GM18867 (cell line): ENCODE results near the gene CXorf38.

Experiments used
- ATAC-seq: cut with Tn5 transposase; IDR thresholded peaks from one replicate; pipeline ENCODE4 v1.9.1; 2021; ENCODE audit warnings: mild to moderate bottlenecking, moderate library complexity; ENCODE audit not compliant: unreplicated experiment

CXorf38 gene, protein sequence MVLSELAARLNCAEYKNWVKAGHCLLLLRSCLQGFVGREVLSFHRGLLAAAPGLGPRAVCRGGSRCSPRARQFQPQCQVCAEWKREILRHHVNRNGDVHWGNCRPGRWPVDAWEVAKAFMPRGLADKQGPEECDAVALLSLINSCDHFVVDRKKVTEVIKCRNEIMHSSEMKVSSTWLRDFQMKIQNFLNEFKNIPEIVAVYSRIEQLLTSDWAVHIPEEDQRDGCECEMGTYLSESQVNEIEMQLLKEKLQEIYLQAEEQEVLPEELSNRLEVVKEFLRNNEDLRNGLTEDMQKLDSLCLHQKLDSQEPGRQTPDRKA

DNA sequence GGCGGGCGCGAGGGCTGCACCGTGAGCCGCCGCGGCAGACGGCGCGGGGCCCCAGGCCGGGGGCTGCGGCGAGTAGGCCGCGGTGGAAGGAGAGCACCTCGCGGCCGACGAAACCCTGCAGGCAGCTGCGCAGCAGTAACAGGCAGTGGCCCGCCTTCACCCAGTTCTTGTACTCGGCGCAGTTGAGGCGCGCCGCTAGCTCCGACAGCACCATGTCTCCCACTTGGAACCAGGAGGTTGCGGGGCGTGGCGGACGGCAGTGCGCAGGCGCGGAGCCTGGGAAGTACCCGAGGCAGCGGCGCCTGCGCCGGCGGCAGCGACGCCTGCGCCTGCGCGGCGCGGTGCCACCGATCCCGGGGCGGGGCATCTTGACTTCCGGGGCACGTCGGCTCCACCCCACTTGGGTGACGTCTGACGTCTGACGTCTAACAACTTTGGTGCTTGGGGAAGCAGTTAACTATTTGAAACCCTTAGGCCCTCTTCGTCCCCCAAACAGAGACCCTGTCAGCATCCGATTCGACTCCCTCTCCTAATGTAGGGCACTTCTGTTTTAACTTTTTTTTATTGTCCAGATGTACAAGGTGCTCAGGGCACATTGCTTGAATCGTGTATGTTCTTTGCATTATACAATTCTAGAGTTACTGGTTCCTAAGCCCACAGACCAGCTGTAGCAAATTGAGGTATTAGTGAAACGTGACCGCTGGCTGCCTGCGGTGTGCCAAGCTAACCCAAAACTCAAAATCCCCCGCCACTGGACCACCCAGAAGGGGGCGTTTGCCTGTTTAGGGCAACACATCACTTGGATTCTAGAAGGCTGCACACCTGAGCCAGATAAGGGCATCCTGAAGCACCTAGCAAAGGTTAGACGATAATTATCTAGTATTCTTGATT, at the start of gene CXorf38:
TSS of gene CXorf38 (minus strand) at position 255 of the 891 bp plus-strand sequence. CDS start at position 214, 41 bp downstream.
- ATAC-seq: peak; percentile 79

DNA sequence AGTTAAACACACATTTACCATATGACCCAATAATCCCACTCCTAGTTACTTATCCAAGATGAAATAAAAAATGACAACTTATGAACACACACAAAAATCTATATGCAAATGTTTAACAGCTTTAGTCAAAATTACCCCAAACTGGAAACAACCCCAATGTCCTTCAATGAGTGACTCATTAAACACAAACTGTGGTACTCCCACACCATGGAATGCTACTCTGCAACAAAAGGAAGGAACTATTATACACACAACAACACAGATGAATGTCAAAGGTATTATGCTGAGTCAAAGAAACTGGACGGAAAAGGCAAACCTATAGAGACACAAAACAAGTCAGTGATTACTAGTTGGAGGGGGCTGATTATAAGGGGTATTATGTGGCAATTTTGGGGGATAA, 47.4 kb upstream of the CXorf38 start:
- ATAC-seq: no peak

DNA sequence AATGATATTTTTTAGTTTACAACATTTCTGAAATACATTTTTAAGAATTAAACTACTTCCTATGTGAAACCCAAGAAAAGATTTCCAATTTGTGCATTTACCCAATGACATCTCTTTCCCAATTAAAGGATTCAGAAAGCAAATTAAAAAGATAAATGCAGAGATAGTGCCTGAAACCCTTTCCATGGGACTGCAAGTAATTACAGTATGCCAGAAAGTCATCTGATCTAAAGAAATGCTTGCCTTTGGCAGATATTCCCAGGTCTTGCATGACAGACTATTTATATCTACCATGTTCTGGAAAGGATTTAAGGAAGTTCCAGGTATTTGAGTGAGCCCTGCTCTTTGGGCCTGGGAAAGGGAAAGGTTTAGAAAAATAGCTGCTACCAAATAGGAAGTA, 41.6 kb upstream of the CXorf38 start:
- ATAC-seq: no peak

DNA sequence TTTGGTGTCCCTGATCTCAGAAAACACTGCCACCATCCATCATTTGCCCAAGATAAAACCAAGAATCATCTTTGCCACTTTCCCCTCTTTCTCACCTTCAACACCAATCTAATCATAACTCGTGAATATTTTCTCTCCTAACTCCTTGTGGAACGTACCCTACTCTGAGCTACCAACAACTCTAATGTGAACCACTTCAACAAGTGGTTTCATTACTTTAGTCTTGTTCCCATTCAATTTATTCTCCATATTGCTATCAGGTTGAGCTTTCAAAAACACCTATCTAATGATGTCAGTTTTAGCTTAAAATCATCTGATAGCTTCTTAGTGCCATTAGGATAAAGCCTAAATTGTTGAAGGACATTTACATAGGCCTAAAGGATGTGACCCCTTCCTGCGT, 39.8 kb upstream of the CXorf38 start:
- no peak for ATAC-seq

DNA sequence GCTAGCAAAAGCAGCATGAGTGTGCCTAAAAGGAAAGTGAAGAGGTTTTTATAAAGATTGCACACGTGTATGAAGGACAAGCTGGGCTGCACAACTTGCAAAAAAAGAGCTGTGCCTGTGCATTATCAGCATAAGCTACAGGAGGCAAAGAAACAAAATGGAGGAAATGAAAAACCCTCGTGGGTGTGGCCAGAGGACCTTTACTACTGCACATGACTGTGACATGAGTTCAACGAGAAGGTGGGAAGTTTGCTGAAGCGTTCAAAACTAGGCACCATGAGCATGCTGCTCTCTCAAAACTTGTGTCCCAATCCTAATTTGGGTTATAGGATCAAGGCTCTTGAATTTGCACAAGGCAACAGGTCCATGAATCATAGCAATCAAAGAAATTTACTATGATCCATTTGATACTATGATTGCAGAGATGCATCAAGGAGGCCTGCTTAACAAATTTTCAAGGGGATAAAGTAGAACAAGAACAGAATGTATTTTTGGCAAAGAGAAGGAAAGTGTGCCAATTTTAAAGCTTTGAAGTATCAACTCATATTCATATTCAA, 38.1 kb upstream of the CXorf38 start:
- no peak for ATAC-seq

DNA sequence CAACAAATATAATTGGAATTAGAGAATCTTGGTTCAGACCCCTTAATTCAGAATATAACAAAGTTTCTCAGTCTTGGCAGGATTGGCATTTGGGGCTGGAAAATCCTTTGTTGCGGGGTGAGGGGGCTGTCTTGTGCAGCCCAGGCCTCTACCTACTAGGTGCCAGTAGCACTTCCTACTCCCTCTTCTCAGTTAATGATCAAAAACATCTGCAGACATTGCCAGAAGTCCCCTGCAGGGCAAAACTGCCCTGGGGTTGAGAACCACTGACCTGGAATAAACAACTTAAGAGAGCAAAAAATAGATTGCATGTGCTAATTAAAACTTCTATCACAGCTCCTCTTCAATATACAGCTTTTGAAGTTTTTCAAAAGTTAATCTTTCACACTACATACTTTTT, 36.7 kb upstream of the CXorf38 start:
- no peak for ATAC-seq

DNA sequence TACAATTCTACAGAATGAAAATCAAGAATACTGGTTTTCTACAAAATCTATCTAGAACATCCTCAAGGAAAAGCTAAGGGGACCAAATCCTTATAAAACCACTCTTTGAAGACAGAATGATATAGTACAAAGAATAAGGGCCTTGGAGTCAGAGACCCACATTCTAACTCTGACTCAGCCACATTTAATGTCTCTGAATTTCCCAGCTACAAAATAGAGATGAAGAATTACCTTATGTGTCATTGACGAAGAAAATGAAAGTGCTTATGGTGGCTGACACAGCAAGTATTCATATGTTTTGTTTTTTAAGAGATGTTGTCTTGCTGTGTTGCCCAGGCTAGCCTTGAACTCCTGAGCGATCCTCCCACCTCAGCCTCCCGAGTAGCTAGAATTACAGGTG, 35.9 kb upstream of the CXorf38 start:
- no peak for ATAC-seq

DNA sequence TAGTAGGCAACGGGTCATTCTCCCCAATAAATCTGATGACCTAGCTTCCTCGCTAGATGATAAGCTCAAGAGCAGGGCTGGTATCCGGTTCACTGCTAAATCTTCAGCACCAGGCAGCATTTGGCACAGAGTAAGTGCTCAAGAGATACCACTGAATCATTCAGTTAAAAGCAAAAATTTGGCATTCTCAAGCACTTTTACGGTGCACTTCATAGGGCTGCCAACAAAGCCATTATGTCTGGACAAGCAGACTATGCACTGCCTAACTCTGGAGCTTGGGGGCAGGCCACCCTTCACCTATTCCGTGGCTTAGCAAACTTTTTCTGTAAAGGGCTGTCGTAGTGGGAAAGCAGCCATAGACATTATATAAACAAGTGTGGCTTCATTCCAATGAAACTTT, 23.8 kb upstream of the CXorf38 start:
- ATAC-seq: no peak

DNA sequence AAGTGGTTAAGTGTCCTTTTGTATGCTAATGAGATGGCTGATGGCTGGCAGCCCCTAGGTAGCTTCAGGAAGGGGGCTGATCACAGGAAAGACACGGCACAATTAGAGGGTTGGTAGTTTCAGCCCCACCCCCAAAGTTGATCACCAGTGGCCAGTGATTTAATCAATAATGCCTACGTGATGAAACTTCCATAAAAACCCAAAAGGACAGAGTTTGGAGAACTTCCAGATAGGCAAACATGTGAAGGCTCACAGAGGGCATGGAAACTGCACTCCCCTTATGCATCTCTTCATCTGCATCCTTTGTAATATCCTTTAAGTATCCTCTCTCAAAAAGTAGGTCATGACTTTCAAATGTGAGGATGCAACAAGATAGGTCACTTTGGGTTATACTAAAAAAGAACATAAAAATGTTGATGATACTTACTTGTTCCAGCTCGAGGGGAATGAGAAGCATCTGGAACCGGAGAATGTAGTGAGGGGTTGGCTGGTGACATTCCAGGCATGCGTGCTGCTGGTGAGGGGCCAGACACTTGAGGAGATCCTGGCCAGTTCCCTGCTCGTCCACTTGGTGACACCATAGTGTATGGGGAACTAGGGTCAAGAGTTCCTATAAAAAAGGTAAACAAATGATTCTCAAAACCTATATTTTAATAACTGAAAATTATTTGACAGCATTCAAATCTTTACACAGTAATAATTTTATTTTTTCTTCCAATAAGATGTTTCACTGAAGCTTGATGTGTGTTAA, 16.7 kb upstream of the CXorf38 start:
- ATAC-seq: no peak

DNA sequence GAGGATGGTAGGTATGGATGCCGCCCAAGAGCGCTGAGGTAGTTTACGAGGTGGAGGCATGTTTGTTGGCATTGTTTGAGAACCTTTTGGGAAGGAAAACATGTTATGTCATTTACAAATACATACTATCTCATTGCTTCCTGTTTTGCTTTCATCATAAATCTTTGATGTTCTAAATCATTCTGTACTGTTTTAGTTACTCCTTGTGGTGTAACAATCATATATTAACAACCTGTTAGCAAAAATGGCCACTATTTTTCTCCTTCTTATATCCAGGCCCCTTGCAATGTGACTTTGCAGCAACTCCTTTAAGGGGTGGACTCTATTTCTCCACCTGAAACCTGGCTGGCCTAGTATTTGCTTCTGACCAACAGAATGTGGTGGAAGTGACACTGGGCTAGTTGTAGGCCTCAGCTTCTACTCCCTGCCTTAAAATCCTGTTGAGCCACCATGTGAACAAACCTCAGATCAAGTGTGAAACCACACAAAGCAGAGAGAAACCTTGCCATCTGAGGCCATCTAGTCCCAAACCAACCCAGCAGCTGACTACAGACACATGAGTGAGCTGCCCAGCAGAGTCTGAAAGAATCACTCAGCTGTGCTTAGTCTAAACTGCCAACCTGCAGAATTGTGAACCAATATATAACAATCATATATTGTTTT, 15.8 kb upstream of the CXorf38 start:
- peak; percentile 92 for ATAC-seq

DNA sequence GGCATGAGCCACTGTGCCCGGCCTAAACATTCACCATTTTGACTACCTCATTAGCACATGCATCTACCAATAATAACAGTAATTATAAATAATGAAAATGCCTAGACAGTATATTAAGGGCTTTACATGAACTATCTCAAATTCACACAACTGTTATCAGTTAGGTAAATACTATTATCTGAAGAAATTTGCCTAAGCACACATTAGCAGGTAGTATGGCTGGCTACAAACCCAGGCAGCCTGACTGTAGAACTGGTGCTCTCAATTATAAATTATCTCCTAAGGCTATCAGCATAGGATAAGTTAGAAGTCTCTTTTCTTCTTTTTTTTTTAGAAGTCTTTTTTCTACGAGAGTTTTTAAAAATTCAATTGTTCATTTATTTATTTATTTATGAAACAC, 14.1 kb upstream of the CXorf38 start:
- ATAC-seq: no peak

DNA sequence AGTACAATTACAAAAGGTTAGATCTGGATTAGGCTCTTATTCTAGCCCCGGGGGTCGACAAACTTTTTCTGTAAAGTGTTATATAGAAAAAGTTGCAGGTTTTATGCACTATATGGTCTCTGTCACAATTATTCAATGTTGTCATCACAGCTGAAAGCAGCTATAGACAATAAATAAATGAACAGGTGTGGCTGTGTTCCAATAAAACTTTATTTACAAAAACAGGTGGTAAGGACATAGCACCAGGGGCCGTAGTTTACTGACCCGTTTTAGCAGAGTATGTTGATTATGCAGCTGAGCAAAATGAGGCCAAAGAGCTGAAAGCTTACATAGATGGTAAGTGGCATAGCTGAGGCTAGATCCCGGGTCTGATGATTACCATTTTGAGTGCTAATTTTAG, 13.0 kb upstream of the CXorf38 start:
- ATAC-seq: no peak

DNA sequence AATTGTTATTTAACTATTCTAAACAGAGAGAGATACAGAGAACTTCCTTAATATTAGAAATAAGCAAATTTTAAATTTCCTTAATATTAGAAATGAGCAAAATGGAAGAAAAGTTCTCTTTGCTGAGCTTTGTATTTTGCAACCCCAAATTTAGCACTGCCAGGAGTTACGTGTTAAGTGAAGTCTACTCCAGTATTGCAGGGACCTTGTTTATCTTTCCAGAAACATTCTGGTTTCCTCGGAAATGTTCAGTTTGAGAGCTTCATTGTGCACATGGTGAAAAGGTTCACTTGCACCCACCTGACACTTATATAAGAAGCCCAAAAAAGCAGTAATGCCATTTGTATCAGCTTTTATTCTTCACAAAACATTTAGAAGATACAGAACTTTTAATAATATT, 6.2 kb upstream of the CXorf38 start:
- ATAC-seq: no peak

DNA sequence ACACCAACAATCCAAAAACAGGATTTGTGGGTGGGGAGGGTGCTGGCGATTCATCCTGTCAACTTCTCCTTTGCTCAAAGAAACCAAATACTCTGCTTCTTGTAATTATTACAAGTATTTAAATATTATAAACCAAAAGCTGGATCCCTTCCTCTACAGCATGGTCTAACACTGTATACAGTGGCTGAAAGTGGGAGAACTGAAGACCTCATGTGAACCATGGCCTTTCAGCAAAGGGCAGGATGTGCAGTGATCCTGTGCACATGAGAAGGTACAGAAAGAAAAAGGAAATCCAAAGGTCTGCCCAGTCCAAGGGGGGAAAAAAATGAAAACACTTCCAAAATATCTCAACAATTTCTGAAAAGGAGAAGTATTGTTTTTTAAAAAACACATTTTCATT, 5.3 kb upstream of the CXorf38 start:
- ATAC-seq: no peak

DNA sequence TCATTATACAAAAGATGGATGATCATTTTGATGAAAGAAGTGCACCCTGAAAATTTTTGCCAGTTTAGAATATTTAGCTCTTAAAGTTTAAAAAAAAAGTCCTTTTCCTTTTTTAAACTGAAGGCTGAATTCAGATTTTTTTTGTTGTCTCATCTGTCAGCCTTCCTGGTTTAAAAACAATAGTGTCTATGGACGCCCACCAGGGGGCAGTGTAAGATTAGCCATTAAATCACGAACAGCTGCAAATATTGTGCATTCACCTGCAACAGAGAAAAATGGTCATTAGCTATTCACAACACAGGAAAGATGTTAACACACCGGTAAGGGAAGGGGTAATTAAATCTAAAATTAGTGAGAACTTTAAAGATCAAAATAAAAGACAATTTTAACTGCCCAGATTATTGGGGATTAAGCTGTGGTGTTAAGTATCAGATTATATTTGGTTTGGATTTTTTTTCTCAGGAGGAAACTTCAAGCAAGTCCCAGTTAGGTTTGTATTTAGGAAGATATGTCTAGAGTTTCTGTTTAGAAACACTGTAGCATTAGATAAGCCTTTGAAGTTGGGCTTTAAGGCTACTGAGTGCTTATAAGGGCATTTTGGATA, 4.4 kb upstream of the CXorf38 start:
- no peak for ATAC-seq

DNA sequence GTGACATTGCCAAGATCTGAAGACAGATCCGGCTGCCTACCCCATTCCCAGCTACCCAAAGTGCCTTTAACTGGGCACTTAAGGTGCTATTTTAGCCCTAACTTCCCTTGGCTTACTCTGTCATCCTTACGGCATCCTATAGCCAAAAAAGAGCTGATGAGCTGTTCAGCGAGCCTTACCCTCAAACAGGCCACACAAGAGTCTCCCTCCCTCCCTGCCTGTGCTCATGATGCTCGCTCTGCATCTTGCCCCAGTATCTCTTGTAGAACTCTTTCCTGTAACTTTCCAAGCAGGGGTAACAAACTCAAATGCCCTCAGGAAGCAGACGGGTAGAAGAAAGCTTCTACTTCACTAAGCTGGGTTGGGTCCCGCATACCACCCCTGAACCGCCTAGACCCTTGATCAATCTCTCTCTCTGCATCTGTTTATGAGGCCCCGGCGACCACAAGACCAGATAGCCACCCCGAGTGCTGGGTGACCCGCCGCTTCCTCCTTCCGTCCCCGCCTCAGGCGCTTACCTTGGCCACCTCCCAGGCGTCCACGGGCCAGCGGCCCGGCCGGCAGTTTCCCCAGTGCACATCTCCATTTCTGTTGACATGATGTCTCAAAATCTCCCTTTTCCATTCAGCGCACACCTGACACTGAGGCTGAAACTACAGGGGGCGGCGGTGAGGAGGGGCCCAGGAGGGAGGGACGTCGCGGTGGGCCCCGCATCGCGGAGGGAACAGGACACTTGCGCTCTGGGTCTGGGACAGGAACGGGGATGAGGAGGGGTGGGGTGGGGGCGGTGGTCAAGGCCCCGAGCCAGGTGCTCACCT, 663 bp downstream of the CXorf38 start:
- peak; percentile 19 for ATAC-seq

DNA sequence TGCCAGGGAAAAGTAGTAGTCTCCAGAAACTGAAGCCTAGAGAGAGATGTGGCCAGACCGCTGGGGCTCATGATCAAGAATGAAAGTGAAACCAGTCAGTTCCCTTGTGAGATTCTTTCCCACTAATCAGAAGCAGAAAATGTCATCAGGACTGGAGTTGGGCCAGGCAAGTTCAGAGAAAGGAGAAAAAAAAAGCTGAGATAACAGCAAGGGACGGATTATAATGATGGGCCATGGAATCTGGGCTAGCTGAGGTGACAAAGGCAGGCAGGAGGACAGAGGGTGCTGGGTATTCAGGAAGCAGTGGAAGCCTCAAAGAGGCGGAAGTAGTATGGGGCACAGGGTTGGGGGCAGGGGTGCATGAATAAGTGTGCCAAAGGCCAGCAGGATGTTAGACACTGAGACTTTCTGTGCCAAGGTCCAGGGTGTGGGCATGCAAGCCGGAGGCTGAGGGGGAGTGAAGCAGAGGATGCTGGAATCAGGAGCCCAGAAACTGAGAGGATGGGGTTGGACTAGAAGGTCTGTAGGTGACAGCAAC, 2.5 kb downstream of the CXorf38 start:
- peak; percentile 35 for ATAC-seq

DNA sequence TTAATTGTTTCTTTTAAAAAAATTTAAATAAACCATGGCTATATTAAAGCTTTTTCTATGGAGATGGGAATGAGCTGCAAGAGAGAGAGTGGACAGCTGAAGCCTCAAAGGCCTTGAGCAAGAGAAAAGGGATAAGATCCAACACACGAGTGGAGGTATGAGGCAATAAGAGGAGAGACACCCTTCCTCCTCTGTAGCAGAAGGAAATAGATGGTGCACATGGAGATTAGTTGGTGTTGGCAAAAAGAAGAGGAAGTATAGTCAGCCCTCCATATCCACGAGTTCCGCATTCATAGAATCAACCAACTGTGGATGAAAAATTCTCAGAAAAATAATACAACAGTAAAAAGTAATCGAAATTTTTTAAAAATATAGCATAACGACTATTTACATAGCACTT, 3.2 kb downstream of the CXorf38 start:
- ATAC-seq: no peak

DNA sequence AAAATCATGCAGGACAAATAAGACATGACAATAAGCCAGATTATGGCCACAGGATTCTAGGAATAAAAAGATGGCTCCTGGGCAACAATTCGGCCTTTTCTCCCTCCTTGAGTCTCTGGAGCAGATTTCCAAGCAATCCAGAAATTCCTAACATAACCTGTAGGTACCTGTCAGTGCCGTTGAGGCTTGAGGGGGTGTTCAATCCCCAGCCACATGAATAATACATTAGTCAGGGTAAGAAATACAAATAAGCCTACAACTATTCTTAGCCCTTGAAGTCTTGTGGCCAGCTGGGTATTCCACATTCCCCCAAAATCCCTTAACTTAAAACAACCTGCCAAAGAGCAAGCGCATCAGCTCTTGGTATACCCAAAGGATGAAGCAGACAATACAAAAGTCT, 9.7 kb downstream of the CXorf38 start:
- ATAC-seq: no peak
